Keratinocyte (primary cell): ENCODE measurements around the gene HOXA5.

Experiments used
- EZH2 ChIP-seq: IDR thresholded peaks from one replicate; pipeline ENCODE4 v1.6.1; 2012; ENCODE audit warnings: inconsistent platforms, mild to moderate bottlenecking, low read length, moderate library complexity
- TF ChIP-seq, protein P1 (sequence below), 3 experiments: IDR thresholded peaks in 1 of 3; conservative IDR thresholded peaks in 1 of 3; optimal IDR thresholded peaks in 1 of 3; 2 replicates in 2 of 3; 3 replicates in 1 of 3; pipeline versions ENCODE3 to v1.5.1; 2011; ENCODE audit warnings: low read length in 3 of 3, mild to moderate bottlenecking in 3 of 3, moderate library complexity in 2 of 3, control low read depth in 1 of 3, inconsistent platforms in 1 of 3; ENCODE audit not compliant: insufficient read depth in 2 of 3; ENCODE audit errors: extremely low read depth in 1 of 3

DNA sequence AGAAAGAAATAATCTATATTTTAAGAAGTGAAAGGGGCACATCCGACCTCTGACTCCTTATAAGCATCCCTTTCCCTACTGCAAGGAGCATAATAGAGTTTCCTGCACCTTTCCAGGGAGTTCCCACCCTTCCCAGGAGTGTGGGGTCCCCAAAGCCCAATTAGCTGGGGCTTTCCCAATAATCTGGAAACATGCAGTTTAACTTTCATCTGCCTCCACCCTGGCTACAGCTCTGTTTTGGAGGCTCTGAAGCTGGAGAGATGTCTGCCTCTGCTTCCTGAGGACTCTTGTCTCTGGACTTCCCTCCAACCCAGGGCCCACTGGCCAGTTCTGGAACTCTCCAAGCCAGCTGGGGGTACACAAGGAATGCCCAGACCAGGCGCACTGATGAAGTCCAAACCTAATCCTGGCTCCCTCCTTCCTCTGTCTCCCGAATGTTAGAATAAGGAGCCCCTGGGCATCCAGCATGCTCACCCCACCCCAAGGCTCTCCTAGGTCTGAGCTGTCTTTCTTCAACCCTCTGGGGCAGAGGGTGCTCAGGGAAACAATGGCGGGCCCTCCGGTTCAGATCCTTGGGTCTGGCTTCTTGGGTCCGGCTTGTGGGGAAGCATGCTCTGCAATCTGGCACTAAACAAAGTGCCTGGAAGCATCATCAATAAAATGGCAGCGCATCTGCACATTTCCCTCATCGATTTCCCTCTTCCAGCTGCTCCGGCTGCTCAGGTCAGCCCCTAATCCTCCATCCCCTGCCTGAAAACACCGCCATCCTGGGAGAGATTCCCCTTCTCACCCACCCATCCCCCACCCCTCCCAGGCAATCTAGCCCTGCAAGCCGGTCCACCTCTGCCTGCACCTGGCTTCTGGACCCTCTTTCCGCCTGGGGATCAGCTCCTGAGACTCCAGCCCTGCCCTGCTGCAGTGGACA is 26.3 kb downstream of the HOXA5 start:
- TF ChIP-seq, protein P1, sequence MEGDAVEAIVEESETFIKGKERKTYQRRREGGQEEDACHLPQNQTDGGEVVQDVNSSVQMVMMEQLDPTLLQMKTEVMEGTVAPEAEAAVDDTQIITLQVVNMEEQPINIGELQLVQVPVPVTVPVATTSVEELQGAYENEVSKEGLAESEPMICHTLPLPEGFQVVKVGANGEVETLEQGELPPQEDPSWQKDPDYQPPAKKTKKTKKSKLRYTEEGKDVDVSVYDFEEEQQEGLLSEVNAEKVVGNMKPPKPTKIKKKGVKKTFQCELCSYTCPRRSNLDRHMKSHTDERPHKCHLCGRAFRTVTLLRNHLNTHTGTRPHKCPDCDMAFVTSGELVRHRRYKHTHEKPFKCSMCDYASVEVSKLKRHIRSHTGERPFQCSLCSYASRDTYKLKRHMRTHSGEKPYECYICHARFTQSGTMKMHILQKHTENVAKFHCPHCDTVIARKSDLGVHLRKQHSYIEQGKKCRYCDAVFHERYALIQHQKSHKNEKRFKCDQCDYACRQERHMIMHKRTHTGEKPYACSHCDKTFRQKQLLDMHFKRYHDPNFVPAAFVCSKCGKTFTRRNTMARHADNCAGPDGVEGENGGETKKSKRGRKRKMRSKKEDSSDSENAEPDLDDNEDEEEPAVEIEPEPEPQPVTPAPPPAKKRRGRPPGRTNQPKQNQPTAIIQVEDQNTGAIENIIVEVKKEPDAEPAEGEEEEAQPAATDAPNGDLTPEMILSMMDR (optimal IDR thresholded peaks at IDR 0.05 in 1 of 3, IDR thresholded peaks at IDR 0.05 in 1 of 3, conservative IDR thresholded peaks at IDR 0.05 in 1 of 3; ENCODE audit: extremely low read depth in 1 of 3, insufficient read depth in 2 of 3, low read length in 3 of 3): no peak
- TF ChIP-seq EZH2: no peak
